WTC11 (cell line): ENCODE results near the gene KRT86.

Experiments
- AFF4 ChIP-seq: sonication (generic); formaldehyde crosslinking; IDR thresholded peaks from 2 replicates; pipeline ENCODE4 v1.8.1; 2023; ENCODE audit warnings: mild to moderate bottlenecking, missing genetic modification reagents, borderline replicate concordance
- ATF2 ChIP-seq: sonication (generic); formaldehyde crosslinking; IDR thresholded peaks from 2 replicates; pipeline ENCODE4 v1.8.1; 2022; ENCODE audit warnings: low read depth, missing genetic modification reagents, borderline replicate concordance
- CBFB ChIP-seq: sonication (generic); formaldehyde crosslinking; IDR thresholded peaks from 2 replicates; pipeline ENCODE4 v1.8.1; 2022; ENCODE audit warnings: mild to moderate bottlenecking, low read depth, missing genetic modification reagents
- CREM ChIP-seq: sonication (generic); formaldehyde crosslinking; IDR thresholded peaks from 2 replicates; pipeline ENCODE4 v1.8.1; 2022; ENCODE audit warnings: mild to moderate bottlenecking, missing genetic modification reagents, moderate library complexity
- CTCF ChIP-seq: fragments of 200-600 bp; IDR thresholded peaks from 2 replicates; pipeline ENCODE4 v1.8.0; 2022; ENCODE audit warnings: antibody characterized with exemption
- ELF4 ChIP-seq: sonication (generic); formaldehyde crosslinking; IDR thresholded peaks from 2 replicates; pipeline ENCODE4 v1.8.1; 2022; ENCODE audit warnings: low read depth, mild to moderate bottlenecking, moderate library complexity, missing genetic modification reagents
- MAX ChIP-seq: sonication (generic); formaldehyde crosslinking; IDR thresholded peaks from 2 replicates; pipeline ENCODE4 v1.8.0; 2022; ENCODE audit warnings: mild to moderate bottlenecking, missing genetic modification reagents
- NR2C2 ChIP-seq: sonication (generic); formaldehyde crosslinking; IDR thresholded peaks from 2 replicates; pipeline ENCODE4 v1.8.0; 2022; ENCODE audit warnings: mild to moderate bottlenecking, missing genetic modification reagents
- PREB ChIP-seq: sonication (generic); formaldehyde crosslinking; IDR thresholded peaks from 2 replicates; pipeline ENCODE4 v1.8.1; 2022; ENCODE audit warnings: mild to moderate bottlenecking, missing genetic modification reagents, moderate library complexity, borderline replicate concordance
- SOX15 ChIP-seq: fragments of 250-450 bp; sonication (Bioruptor Pico); IDR thresholded peaks from 2 replicates; pipeline ENCODE4 v1.9.0; 2021; ENCODE audit warnings: mild to moderate bottlenecking
- TEAD4 ChIP-seq: sonication (generic); formaldehyde crosslinking; IDR thresholded peaks from 2 replicates; pipeline ENCODE4 v1.8.0; 2022; ENCODE audit warnings: mild to moderate bottlenecking, missing genetic modification reagents
- ZNF138 ChIP-seq: sonication (generic); formaldehyde crosslinking; conservative IDR thresholded peaks from 2 replicates; pipeline ENCODE4 v1.8.1; 2022; ENCODE audit warnings: mild to moderate bottlenecking, moderate library complexity, missing genetic modification reagents
- ZNF423 ChIP-seq: fragments of 250-450 bp; sonication (Bioruptor Pico); IDR thresholded peaks from 2 replicates; pipeline ENCODE4 v2.1.2; 2022; ENCODE audit warnings: mild to moderate bottlenecking, moderate library complexity
- ZNF512 ChIP-seq: sonication (generic); formaldehyde crosslinking; IDR thresholded peaks from 2 replicates; pipeline ENCODE4 v1.8.1; 2022; ENCODE audit warnings: missing genetic modification reagents, borderline replicate concordance

- TF ChIP-seq CTCF (no peak), ZNF138 (CRISPR knock-in tag) (no peak), TEAD4 (CRISPR knock-in tag) (no peak), ZNF512 (CRISPR knock-in tag) (no peak), CBFB (no peak), SOX15 (CRISPR knock-in tag) (no peak), AFF4 (CRISPR knock-in tag) (no peak), ELF4 (CRISPR knock-in tag) (no peak), CREM (CRISPR knock-in tag) (no peak), MAX (CRISPR knock-in tag) (no peak), ATF2 (CRISPR knock-in tag) (no peak), ZNF423 (CRISPR knock-in tag) (no peak), NR2C2 (CRISPR knock-in tag) (no peak), PREB (no peak)
Observed at GRCh38 chr12:52243259-52243855, 31.1 kb upstream of the KRT86 start.
